D721Med (cell line): Measurements from ENCODE around the gene FCN2.

ENCODE experiments used
- DNase-seq: peaks from one replicate; pipeline ENCODE4 v3.0.0; 2011; ENCODE audit warnings: low spot score; ENCODE audit not compliant: insufficient read length
- FAIRE-seq: peaks from 2 replicates; lab custom pipeline; 2011; peaks lifted over from hg19 to GRCh38; lab: Jason Lieb, UNC
- TF ChIP-seq, protein P1 (sequence below): IDR thresholded peaks from 2 replicates; pipeline ENCODE4 v1.5.1; 2012; ENCODE audit warnings: mild to moderate bottlenecking, control low read depth; ENCODE audit not compliant: insufficient read depth; ENCODE audit errors: missing control alignments

FCN2 gene

DNA sequence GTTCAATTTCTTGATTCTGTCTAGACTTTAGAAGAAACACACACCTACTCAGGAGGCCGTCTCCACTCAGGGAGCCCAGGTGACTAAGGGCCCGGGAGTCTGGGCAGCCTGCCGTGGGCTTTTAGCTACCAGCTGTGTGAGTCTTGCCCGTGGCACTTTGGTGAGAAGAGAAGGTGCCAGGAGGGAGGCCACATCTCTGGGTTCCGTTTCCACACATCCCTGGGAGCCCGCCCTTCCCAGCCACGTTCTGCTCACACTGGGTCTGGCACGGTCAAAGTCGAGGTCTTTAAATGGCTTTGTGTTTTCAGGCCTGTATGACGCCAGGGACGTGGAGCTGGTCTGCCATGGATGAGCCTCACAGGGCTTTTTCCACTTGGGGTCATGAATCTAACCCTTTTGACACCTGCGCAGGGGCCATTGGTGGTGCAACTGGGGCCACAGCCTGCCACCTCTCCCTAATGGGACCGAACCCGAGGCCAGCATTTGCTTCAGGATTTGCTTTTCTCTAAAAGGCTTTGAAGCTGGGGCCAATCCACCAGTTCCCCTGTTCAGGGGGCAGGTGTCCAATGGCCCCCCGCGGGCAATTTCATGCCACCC lies 17.2 kb upstream of the FCN2 start:
- TF ChIP-seq, protein P1, sequence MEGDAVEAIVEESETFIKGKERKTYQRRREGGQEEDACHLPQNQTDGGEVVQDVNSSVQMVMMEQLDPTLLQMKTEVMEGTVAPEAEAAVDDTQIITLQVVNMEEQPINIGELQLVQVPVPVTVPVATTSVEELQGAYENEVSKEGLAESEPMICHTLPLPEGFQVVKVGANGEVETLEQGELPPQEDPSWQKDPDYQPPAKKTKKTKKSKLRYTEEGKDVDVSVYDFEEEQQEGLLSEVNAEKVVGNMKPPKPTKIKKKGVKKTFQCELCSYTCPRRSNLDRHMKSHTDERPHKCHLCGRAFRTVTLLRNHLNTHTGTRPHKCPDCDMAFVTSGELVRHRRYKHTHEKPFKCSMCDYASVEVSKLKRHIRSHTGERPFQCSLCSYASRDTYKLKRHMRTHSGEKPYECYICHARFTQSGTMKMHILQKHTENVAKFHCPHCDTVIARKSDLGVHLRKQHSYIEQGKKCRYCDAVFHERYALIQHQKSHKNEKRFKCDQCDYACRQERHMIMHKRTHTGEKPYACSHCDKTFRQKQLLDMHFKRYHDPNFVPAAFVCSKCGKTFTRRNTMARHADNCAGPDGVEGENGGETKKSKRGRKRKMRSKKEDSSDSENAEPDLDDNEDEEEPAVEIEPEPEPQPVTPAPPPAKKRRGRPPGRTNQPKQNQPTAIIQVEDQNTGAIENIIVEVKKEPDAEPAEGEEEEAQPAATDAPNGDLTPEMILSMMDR, result no peak
- no peak for FAIRE-seq
- no peak for DNase-seq

DNA sequence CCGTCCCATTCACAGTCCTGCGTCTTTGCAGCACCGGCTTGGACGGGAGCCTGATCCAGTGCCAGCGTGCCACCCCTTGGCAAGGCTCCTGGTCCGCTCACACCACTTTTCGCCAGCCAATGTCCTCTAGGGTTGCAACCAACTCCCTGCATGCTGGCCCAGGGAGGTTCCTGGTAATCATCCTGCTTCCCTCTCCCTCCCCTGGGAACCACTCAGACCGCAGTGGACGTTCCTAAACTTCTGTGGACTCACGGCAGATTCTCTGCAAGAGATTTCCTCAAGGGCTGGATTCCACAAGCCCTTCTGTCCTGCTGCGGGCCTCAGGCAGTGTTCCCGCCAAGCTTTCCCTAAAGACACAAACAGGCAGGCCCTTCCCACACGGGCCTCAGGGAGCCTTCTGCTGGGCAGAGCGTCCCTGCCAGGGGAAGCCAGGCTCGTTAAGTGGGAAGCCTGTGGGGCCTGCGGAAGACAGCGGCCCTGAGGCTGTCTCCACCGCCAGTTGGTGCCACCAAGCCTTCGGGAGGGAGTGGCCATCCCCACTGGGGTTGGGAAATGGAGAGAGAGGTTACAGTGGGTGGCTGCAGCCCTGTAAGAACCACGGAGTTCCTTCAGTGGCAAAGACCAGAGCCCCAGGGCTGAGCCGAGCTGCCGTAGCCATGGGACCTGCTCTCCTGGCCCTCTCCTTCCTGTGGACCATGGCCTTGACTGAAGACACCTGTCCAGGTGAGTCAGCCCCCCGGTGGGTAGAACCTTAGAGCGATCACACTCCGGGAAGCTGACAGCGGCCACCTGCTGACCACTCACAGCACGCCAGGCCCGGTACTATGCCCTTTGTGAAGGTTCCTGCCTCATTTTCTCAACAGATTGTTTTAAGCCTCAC lies 16.4 kb upstream of the FCN2 start:
- no peak for FAIRE-seq

DNA sequence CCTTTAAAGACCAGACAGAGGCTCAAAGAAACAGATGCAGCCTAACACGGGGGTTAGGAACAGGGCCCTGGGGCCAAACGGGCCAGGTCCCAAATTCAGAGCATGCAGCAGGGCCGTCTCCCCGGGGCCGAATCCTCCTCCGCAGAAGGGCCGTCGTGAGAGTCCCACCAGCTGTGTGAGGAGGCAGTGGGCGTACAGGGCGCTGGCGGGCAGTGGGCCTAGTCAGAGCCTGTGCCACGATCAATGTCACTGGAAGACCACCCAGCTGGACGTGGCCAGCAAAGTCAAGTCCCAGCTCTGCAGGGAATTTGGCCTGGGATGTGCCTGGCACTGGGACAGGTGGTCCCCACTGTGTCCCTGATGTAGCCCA lies 15.8 kb upstream of the FCN2 start:
- FAIRE-seq (no peak), DNase-seq (no peak)
- TF ChIP-seq, protein P1, result no peak

More for the DNA sequence above, 16.4 kb upstream of the FCN2 start:
- no peak for DNase-seq
- TF ChIP-seq, protein P1, result no peak

DNA sequence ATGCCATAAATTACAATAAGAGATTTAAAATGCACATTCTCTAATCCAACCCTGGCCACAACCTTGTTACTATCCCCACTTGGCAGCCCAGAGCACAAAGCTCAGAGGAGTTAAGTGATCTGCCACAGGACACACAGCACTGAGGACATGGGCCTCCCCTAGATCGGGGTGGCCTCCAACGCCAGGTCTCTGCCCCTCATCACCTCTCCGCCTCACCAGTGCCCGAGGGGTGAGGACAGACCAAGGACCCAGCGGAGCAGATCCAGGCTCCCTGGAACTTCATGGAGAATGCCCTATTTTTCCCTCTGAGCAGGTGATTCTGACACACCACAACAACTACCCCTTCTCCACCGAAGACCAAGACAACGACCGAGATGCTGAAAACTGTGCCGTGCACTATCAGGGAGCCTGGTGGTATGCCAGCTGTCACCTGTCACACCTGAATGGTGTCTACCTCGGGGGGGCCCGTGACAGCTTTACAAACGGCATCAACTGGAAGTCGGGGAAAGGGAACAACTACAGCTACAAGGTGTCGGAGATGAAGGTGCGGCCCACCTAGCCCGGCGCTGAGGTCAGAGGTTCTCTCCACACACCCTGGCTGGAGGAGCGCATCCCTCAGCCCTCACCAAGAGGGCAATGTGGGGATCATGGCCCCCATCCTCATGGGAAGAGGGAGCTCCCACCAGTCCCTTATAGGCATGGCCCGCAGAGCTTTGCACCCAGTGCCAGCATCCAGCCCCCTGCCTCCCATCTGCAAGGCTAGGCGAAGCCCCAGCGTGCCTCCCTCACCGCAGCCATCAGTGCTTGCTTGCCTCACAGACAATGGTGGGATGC lies 12.5 kb upstream of the FCN2 start:
- DNase-seq (no peak), FAIRE-seq (no peak)
- TF ChIP-seq, protein P1, result no peak

DNA sequence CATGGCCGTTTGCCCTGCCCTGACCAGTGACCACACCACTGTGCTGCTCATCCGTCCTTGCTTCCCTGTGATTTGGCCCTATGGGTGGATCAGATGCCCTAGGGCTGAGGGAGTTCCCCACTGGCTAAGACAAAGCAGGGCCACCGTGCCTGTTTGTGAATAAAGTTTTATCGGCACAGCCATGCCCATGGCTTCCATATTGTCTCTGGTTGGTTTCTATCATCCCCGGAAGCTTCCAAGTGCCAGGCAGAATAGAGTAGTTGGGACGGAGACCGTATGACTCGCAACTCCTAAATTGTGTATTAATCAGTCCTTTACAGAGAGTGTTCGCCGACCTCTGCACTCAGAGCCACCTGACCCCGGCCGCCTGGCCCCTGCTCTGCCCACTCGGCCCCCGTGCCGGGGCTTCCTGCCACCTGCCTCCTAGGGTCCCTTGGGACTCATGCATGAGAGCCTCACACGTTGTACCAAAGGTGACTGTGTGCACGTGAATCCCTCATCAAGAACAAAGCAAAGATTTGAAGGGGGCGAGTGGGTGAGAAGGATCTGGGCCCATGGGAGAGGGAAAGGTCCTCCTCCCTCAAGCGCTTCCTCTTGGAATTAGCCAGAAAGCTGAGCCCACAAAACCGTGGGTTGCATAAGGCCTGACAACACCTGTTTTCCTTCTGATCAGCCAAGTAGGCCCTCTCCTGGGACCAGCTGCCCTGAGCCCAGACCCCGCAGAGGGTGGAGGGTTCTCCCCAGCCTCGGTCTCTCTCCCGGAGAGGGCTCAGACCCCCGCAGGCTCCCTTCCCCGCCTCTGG lies 11.7 kb upstream of the FCN2 start:
- no peak for DNase-seq
- no peak for FAIRE-seq
- TF ChIP-seq, protein P1, result no peak

DNA sequence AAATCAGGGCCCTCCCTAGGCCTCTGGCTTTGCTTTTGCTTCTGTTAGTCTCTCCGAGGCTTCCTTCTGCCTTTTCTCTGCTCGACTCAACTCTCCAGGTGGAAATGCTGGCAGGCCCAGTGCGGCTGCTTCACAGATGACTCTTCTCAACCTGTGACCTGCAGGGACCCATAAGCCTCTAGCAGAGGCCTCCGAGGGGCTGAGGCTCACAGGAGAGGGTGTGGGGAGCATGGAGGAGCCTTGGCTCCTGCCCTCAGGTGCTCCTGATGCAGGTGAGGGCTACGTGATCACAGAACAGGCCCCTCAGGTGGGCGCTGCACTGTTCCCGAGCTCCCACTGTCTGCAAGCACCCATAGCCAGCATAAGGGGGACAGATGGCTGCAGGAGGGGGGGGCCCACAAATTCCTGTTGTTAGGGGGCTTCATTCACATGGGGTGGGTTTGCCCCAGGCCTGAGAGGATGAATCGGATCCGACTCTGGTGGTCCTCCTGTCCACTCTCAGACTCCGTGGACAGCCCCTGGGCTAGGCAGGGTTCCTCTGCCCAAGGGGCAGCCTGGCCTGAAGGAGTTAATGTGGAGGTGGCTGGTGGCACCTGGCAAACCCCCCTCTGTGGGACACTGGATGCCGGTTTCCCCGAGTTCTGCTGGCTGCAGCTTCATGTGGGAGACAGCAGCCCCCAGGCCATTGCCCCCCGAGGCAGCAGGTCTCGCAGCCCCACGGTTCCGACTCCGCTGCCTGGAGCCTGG lies 10.9 kb upstream of the FCN2 start:
- no peak for DNase-seq
- TF ChIP-seq, protein P1, result no peak
- FAIRE-seq, result no peak
